WTC11 (cell line): ENCODE measurements around the gene GATM. TPM values are rescaled to one million over a fixed set of nuclear protein-coding genes. Genes with fewer than 3 reads are reported as not detected.
A peak's percentile ranks its signal among the peaks of the same experiment; 100 is the strongest.

Experiments used
- ATAC-seq: fragments of 200-7000 bp; cut with Tn5 transposase; 2 replicates; pipeline ENCODE4 v1.10.0; 2021; ENCODE audit warnings: mild to moderate bottlenecking, moderate library complexity
- CTCF ChIA-PET: fragments of 300-600 bp; sonication (Branson Sonifier 250); formaldehyde crosslinking; loops from one replicate; lab custom pipeline; 2021; ENCODE audit warnings: antibody characterized with exemption; lab: Charles Lee
- POLR2A ChIA-PET: fragments of 350-600 bp; sonication (Branson Sonifier 250); formaldehyde crosslinking; loops from one replicate; lab custom pipeline; 2021; ENCODE audit warnings: antibody characterized with exemption; lab: Charles Lee
- DNase-seq: peaks from one replicate; pipeline ENCODE4 v3.0.0; 2021; ENCODE audit warnings: low spot score
- H3K27ac Mint-ChIP-seq: 2 replicates; pipeline ENCODE4 v1.8.0; 2021; ENCODE audit warnings: mixed read lengths
- H3K27me3 Mint-ChIP-seq: 2 replicates; pipeline ENCODE4 v1.8.0; 2021; ENCODE audit warnings: low read depth, mild to moderate bottlenecking, moderate library complexity, mixed read lengths
- H3K36me3 Mint-ChIP-seq: 2 replicates; pipeline ENCODE4 v1.8.0; 2021; ENCODE audit warnings: mixed read lengths
- H3K4me1 Mint-ChIP-seq: 2 replicates; pipeline ENCODE4 v1.8.0; 2022; ENCODE audit warnings: mixed read lengths
- H3K4me3 Mint-ChIP-seq: 2 replicates; pipeline ENCODE4 v1.8.0; 2021; ENCODE audit warnings: mild to moderate bottlenecking, moderate library complexity, mixed read lengths
- H3K9me3 Mint-ChIP-seq: 2 replicates; pipeline ENCODE4 v1.8.0; 2021; ENCODE audit warnings: mixed read lengths
- ATF3 ChIP-seq: sonication (generic); formaldehyde crosslinking; conservative IDR thresholded peaks from 2 replicates; pipeline ENCODE4 v1.8.1; 2022; ENCODE audit warnings: mild to moderate bottlenecking, missing genetic modification reagents
- CTCF ChIP-seq: fragments of 200-600 bp; IDR thresholded peaks from 2 replicates; pipeline ENCODE4 v1.8.0; 2022; ENCODE audit warnings: antibody characterized with exemption
- ELF4 ChIP-seq: sonication (generic); formaldehyde crosslinking; IDR thresholded peaks from 2 replicates; pipeline ENCODE4 v1.8.1; 2022; ENCODE audit warnings: low read depth, mild to moderate bottlenecking, moderate library complexity, missing genetic modification reagents
- ESRRA ChIP-seq: sonication (generic); formaldehyde crosslinking; IDR thresholded peaks from 2 replicates; pipeline ENCODE4 v1.8.1; 2022; ENCODE audit warnings: mild to moderate bottlenecking, missing genetic modification reagents, borderline replicate concordance
- GABPB1 ChIP-seq: sonication (generic); formaldehyde crosslinking; IDR thresholded peaks from 2 replicates; pipeline ENCODE4 v1.8.1; 2023; ENCODE audit warnings: mild to moderate bottlenecking, missing genetic modification reagents
- JAZF1 ChIP-seq: fragments of 250-450 bp; sonication (Bioruptor Pico); IDR thresholded peaks from 2 replicates; pipeline ENCODE4 v1.9.0; 2021; ENCODE audit warnings: moderate library complexity, mild to moderate bottlenecking, inconsistent platforms
- KAT7 ChIP-seq: sonication (generic); formaldehyde crosslinking; IDR thresholded peaks from 2 replicates; pipeline ENCODE4 v1.8.1; 2023; ENCODE audit warnings: missing genetic modification reagents, mild to moderate bottlenecking, borderline replicate concordance
- MXD4 ChIP-seq: fragments of 250-450 bp; sonication (Bioruptor Pico); IDR thresholded peaks from 2 replicates; pipeline ENCODE4 v1.8.0; 2021; ENCODE audit warnings: mild to moderate bottlenecking, moderate library complexity, borderline replicate concordance
- MYBL2 ChIP-seq: sonication (generic); formaldehyde crosslinking; IDR thresholded peaks from 2 replicates; pipeline ENCODE4 v1.8.1; 2023; ENCODE audit warnings: mild to moderate bottlenecking, moderate library complexity, missing genetic modification reagents
- NFE2L1 ChIP-seq: sonication (generic); formaldehyde crosslinking; IDR thresholded peaks from 2 replicates; pipeline ENCODE4 v1.8.1; 2023; ENCODE audit warnings: missing genetic modification reagents
- NR1H2 ChIP-seq: sonication (generic); formaldehyde crosslinking; IDR thresholded peaks from 2 replicates; pipeline ENCODE4 v1.9.0; 2021; ENCODE audit warnings: mild to moderate bottlenecking, moderate library complexity, missing genetic modification reagents
- OVOL2 ChIP-seq: fragments of 250-450 bp; sonication (Bioruptor Pico); IDR thresholded peaks from 2 replicates; pipeline ENCODE4 v1.9.0; 2021; ENCODE audit warnings: mild to moderate bottlenecking, borderline replicate concordance
- SP1 ChIP-seq: sonication (generic); formaldehyde crosslinking; conservative IDR thresholded peaks from 2 replicates; pipeline ENCODE4 v1.8.1; 2022; ENCODE audit warnings: missing genetic modification reagents
- STAT6 ChIP-seq: sonication (generic); formaldehyde crosslinking; conservative IDR thresholded peaks from 2 replicates; pipeline ENCODE4 v1.8.1; 2023; ENCODE audit warnings: mild to moderate bottlenecking, low read depth, missing genetic modification reagents, moderate library complexity
- TP53 ChIP-seq: sonication (generic); formaldehyde crosslinking; IDR thresholded peaks from 2 replicates; pipeline ENCODE4 v1.8.1; 2023; ENCODE audit warnings: mild to moderate bottlenecking, missing genetic modification reagents
- ZNF121 ChIP-seq: sonication (generic); formaldehyde crosslinking; IDR thresholded peaks from 2 replicates; pipeline ENCODE4 v1.8.0; 2023; ENCODE audit warnings: missing genetic modification reagents
- ZNF138 ChIP-seq: sonication (generic); formaldehyde crosslinking; conservative IDR thresholded peaks from 2 replicates; pipeline ENCODE4 v1.8.1; 2022; ENCODE audit warnings: mild to moderate bottlenecking, moderate library complexity, missing genetic modification reagents
- ZNF263 ChIP-seq: sonication (generic); formaldehyde crosslinking; IDR thresholded peaks from 2 replicates; pipeline ENCODE4 v1.8.1; 2022; ENCODE audit warnings: low read depth, mild to moderate bottlenecking, moderate library complexity, missing genetic modification reagents
- ZNF423 ChIP-seq: fragments of 250-450 bp; sonication (Bioruptor Pico); IDR thresholded peaks from 2 replicates; pipeline ENCODE4 v2.1.2; 2022; ENCODE audit warnings: mild to moderate bottlenecking, moderate library complexity
- total RNA-seq: library from RNA; stranded (reverse); gene quantifications from 3 replicates; pipeline ENCODE4 v1.2.3, GENCODE V29; 2021

The GATM gene
- total RNA-seq, 1 experiment from 2014 or later: 10.1 TPM

DNA sequence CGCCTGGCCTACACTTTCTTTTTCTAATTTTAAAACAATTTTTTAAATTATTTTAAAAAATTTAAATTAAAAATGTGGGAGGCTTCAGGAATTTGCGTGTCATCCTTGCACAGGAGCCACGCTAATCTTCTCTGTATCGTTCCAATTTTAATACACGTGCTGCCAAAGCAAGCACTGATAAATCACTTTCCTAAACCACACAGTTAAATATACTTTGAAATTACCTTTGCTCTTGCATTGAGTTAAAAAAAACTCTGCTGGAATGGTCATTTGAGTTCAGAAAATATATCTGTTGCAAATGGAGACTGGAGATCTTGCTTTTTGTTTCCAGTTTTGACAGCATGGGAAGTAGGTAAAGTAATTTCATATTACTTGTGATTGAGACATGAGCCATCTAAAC is 23.6 kb downstream of the GATM start:
- H3K4me1 Mint-ChIP-seq: no peaks in the 10 kb centered on the region
- no peak overlapping the region for H3K4me3 Mint-ChIP-seq
- H3K27me3 Mint-ChIP-seq: peaks cover 2% of the 10 kb centered on the region; the same call in 1 of the 2 replicates
- ATAC-seq (no peak), DNase-seq (no peak)
- no peak overlapping the region for H3K27ac Mint-ChIP-seq
- H3K36me3 Mint-ChIP-seq: no peaks in the 10 kb centered on the region
- H3K9me3 Mint-ChIP-seq: no peaks in the 10 kb centered on the region
- TF ChIP-seq JAZF1 (CRISPR knock-in tag) (no peak), TP53 (CRISPR knock-in tag) (no peak), ZNF121 (CRISPR knock-in tag) (no peak), ELF4 (CRISPR knock-in tag) (no peak), ESRRA (CRISPR knock-in tag) (no peak), CTCF (no peak)
- TF ChIP-seq, all 79 proteins: peak for 0
- ChIA-PET POLR2A (no interaction called here), CTCF (interaction anchor here (0.9 kb wide), 1 partner anchor 40 kb away, joined by 3 read pairs; no protein-coding TSS in a partner anchor)

GRCh38 chr15:45351227-45351626 is 27.1 kb downstream of the GATM start:
- no peak overlapping the region for H3K4me3 Mint-ChIP-seq
- peaks cover 7% of the 10 kb centered on the region; the same call in 1 of the 2 replicates for H3K27me3 Mint-ChIP-seq
- no peaks in the 10 kb centered on the region for H3K36me3 Mint-ChIP-seq
- DNase-seq (no peak), ATAC-seq (no peak)
- POLR2A ChIA-PET: no interaction called here
- H3K9me3 Mint-ChIP-seq: no peaks in the 10 kb centered on the region
- H3K4me1 Mint-ChIP-seq: no peaks in the 10 kb centered on the region
- TF ChIP-seq KAT7: no peak
- 0 out of 2 replicates have a peak, but pooled peaks have one; percentile 42 for TF ChIP-seq GABPB1 (CRISPR knock-in tag)
- CTCF ChIA-PET: no interaction called here
- H3K27ac Mint-ChIP-seq: no peak overlapping the region

DNA sequence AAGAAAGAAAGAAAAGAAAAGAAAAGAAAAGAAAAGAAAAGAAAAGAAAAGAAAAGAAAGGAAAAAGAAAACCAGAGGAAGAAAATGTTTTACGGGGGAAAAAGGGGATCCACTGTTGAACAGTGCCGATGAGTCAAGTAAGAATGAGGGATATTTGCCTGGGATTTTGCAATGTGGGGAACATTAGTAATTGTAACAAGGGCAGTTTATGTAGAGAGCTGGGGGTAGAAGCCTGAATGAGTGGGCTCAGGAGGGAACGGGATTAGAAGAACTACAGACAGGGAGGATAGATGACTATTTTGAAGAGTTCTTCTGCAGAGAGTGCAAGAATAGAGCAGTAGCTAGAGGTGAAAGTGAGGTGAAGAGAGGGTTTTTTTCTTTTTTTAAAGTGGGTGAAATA is 28.7 kb downstream of the GATM start:
- Mint-ChIP-seq H3K9me3 (no peaks in the 10 kb centered on the region), H3K4me1 (no peaks in the 10 kb centered on the region), H3K27ac (no peak overlapping the region), H3K36me3 (no peaks in the 10 kb centered on the region), H3K27me3 (peaks cover 7% of the 10 kb centered on the region; the same call in 1 of the 2 replicates), H3K4me3 (no peak overlapping the region)
- no peak for DNase-seq
- no peak for ATAC-seq
- ChIA-PET POLR2A (no interaction called here), CTCF (no interaction called here)
- TF ChIP-seq MXD4 (CRISPR knock-in tag): no peak
- no peak for TF ChIP-seq ZNF423 (CRISPR knock-in tag)

GRCh38 chr15:45347989-45348388 is 30.4 kb downstream of the GATM start:
- H3K36me3 Mint-ChIP-seq: no peaks in the 10 kb centered on the region
- CTCF ChIA-PET: no interaction called here
- TF ChIP-seq ZNF263 (no peak), ATF3 (CRISPR knock-in tag) (no peak), NFE2L1 (CRISPR knock-in tag) (no peak), MYBL2 (CRISPR knock-in tag) (no peak), ZNF423 (CRISPR knock-in tag) (no peak), STAT6 (no peak), ZNF138 (CRISPR knock-in tag) (no peak), NR1H2 (no peak), SP1 (no peak), OVOL2 (CRISPR knock-in tag) (no peak)
- TF ChIP-seq, all 79 proteins: peak for 0
- POLR2A ChIA-PET: no interaction called here
- Mint-ChIP-seq H3K4me1 (no peaks in the 10 kb centered on the region), H3K27ac (no peak overlapping the region), H3K4me3 (no peak overlapping the region), H3K27me3 (peaks cover 7% of the 10 kb centered on the region; the same call in 1 of the 2 replicates), H3K9me3 (no peaks in the 10 kb centered on the region)
- DNase-seq (no peak), ATAC-seq (no peak)
